BLaER1 treated with 17β-estradiol and CSF1 and Interleukin-3, amounts not matched to agents 10 nM and 100 nM (cell line): ENCODE measurements around the gene POLDIP2.
A peak's percentile ranks its signal among the peaks of the same experiment; 100 is the strongest.

Source experiments
- H3K27ac ChIP-seq, 11 experiments: shearing (Covaris generic); formaldehyde crosslinking; 2 replicates each; pipeline ENCODE4 v1.8.1; 2022
- H3K27me3 ChIP-seq, 11 experiments: shearing (Covaris generic); formaldehyde crosslinking; 2 replicates each; pipeline ENCODE4 v1.8.1; 2022
- H3K36me3 ChIP-seq, 11 experiments: shearing (Covaris generic); formaldehyde crosslinking; 2 replicates each; pipeline ENCODE4 v1.8.1; 2022
- H3K4me1 ChIP-seq, 10 experiments: shearing (Covaris generic); formaldehyde crosslinking; 2 replicates each; pipeline ENCODE4 v1.8.1; 2022
- H3K4me2 ChIP-seq, 11 experiments: shearing (Covaris generic); formaldehyde crosslinking; 2 replicates each; pipeline ENCODE4 v1.8.1; 2022
- H3K4me3 ChIP-seq, 10 experiments: shearing (Covaris generic); formaldehyde crosslinking; 2 replicates each; pipeline ENCODE4 v1.8.1; 2022
- H3K9ac ChIP-seq, 11 experiments: shearing (Covaris generic); formaldehyde crosslinking; 2 replicates each; pipeline ENCODE4 v1.8.1; 2022
- H3K9me3 ChIP-seq, 11 experiments: shearing (Covaris generic); formaldehyde crosslinking; replicated peaks in 1 of 11; 2 replicates each; pipeline ENCODE4 v1.8.1; 2022
- H4K20me1 ChIP-seq, 11 experiments: shearing (Covaris generic); formaldehyde crosslinking; 2 replicates each; pipeline ENCODE4 v1.8.1; 2022
- Cebpa-rat ChIP-seq, 11 experiments: shearing (Covaris generic); IDR thresholded peaks; 2 replicates each; pipeline ENCODE4 v1.8.1; 2022

Gene POLDIP2

GRCh38 chr17:28357061-28357900 lies at the start of gene POLDIP2:
POLDIP2 (minus strand) TSS chr17:28357527; CDS start chr17:28357448, 79 bp downstream.
- Histone ChIP-seq H3K9me3 (no peaks in the 10 kb centered on the region), H3K4me2 (peak within 1 kb of the TSS; percentile 88 to 99 (median 94)), H3K27me3 (no peaks in the 10 kb centered on the region), H3K4me3 (peak within 1 kb of the TSS; percentile 74 to 98 (median 91)), H4K20me1 (peaks cover 0 to 12% (median 0%) of the 10 kb centered on the region in 11 experiments; a peak in 3 of 22 replicates), H3K9ac (peak within 1 kb of the TSS; percentile 95 to 99 (median 97)), H3K27ac (peak within 1 kb of the TSS; percentile 84 to 96 (median 92)), H3K36me3 (peaks cover 67 to 74% (median 71%) of the 10 kb centered on the region in 11 experiments), H3K4me1 (peaks cover 21 to 32% (median 24%) of the 10 kb centered on the region in 10 experiments)
- no peak for TF ChIP-seq Cebpa-rat (IDR thresholded peaks at IDR 0.05)

- H3K9me3 ChIP-seq: no peaks in the 10 kb centered on the region
- peaks cover 0 to 16% (median 4%) of the 10 kb centered on the region in 11 experiments; a peak in 5 of 22 replicates for H3K36me3 ChIP-seq
- H3K4me3 ChIP-seq: peak overlapping the region; percentile 65 to 78 (median 72)
- TF ChIP-seq Cebpa-rat (IDR thresholded peaks at IDR 0.05): no peak
- peak overlapping the region in 9 of 11 experiments; percentile 69 to 82 (median 77); a peak in 13 of 22 replicates for H3K9ac ChIP-seq
- peak overlapping the region; percentile 92 to 100 (median 98) for H3K4me2 ChIP-seq
- H3K4me1 ChIP-seq: peaks cover 25 to 63% (median 51%) of the 10 kb centered on the region in 10 experiments
- H4K20me1 ChIP-seq: no peaks in the 10 kb centered on the region
- H3K27me3 ChIP-seq: peaks cover 0 to 10% (median 0%) of the 10 kb centered on the region in 11 experiments; a peak in 3 of 22 replicates
- no peak overlapping the region; a peak in 1 of 22 replicates for H3K27ac ChIP-seq
Observed at GRCh38 chr17:28406473-28406814, 49.1 kb upstream of the POLDIP2 start.

DNA sequence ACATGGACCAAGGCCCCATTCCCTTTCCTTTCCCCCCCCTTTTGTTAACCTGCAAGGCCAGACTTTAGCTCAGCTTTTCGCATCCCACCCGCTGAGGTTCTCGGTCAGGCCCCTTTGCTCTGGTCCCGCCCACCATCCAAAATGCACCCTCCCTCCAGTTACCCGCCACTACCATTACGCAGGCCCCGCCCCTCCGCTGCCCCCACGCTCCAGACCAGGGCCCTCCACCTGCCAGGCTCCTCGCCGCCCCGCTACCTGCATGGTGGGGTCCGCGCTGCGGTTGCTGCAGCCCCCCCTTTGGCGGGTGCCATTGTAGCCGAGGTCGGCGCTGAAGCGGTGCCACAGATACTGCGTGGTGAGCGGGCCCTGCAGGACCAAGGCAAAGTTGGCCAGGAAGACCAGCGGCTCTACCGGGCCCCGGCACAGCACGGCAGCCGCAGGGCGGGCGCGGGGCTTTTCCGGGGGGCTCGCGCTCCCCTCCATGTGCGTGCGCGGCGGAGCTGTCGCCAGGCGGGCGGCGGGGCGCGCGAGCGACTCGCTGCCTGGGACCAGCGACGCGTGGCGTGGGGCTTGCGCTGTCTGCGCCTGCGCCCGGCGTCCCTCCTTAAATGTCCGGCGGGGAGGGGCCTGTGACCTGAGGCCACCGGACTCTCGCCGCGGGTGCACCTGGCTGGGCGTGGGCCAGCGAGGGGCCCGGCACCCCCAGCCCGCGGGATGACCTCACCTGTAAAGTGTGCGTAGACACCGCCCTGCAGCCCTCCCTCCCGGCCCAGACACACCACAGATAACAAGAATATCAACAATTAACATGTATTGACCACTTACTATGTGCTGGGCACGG lies 48.5 kb upstream of the POLDIP2 start, which contains the start of gene SLC46A1:
Gene SLC46A1 (minus strand): TSS at position 581 of the 841 bp plus-strand sequence. CDS start 98 bp downstream, at position 483.
- Histone ChIP-seq H3K4me2 (peak within 1 kb of the TSS; percentile 92 to 100 (median 98)), H3K9me3 (no peaks in the 10 kb centered on the region), H3K27me3 (peaks cover 0 to 10% (median 0%) of the 10 kb centered on the region in 11 experiments; a peak in 3 of 22 replicates), H3K9ac (peak within 1 kb of the TSS; percentile 60 to 83 (median 77)), H3K36me3 (peaks cover 0 to 22% (median 4%) of the 10 kb centered on the region in 11 experiments; a peak in 5 of 22 replicates), H4K20me1 (no peaks in the 10 kb centered on the region), H3K4me1 (peaks cover 25 to 69% (median 51%) of the 10 kb centered on the region in 10 experiments), H3K4me3 (peak within 1 kb of the TSS; percentile 65 to 78 (median 72)), H3K27ac (peak within 1 kb of the TSS in 10 of 11 experiments; percentile 13 to 65 (median 52); a peak in 17 of 22 replicates)
- TF ChIP-seq Cebpa-rat (IDR thresholded peaks at IDR 0.05): no peak

GRCh38 chr17:28404812-28405570 lies 47.7 kb upstream of the POLDIP2 start:
- peaks cover 25 to 78% (median 54%) of the 10 kb centered on the region in 10 experiments for H3K4me1 ChIP-seq
- no peaks in the 10 kb centered on the region for H4K20me1 ChIP-seq
- peak overlapping the region in 10 of 11 experiments; percentile 69 to 83 (median 78); a peak in 15 of 22 replicates for H3K9ac ChIP-seq
- TF ChIP-seq Cebpa-rat (IDR thresholded peaks at IDR 0.05): no peak
- no peaks in the 10 kb centered on the region for H3K9me3 ChIP-seq
- peaks cover 0 to 10% (median 0%) of the 10 kb centered on the region in 11 experiments; a peak in 3 of 22 replicates for H3K27me3 ChIP-seq
- H3K36me3 ChIP-seq: peaks cover 0 to 31% (median 6%) of the 10 kb centered on the region in 11 experiments; a peak in 12 of 22 replicates
- H3K4me3 ChIP-seq: peak overlapping the region; percentile 65 to 78 (median 72)
- H3K4me2 ChIP-seq: peak overlapping the region; percentile 92 to 100 (median 98)
- peak overlapping the region in 3 of 11 experiments; percentile 18 to 53 (median 30); a peak in 5 of 22 replicates for H3K27ac ChIP-seq

- Histone ChIP-seq H3K27me3 (peaks cover 0 to 10% (median 0%) of the 10 kb centered on the region in 11 experiments; a peak in 3 of 22 replicates), H3K27ac (peak overlapping the region in 5 of 11 experiments; percentile 6 to 53 (median 30); a peak in 8 of 22 replicates), H3K9ac (peak overlapping the region in 4 of 11 experiments; percentile 23 to 79 (median 32); a peak in 6 of 22 replicates), H3K4me3 (peak overlapping the region in 4 of 10 experiments; percentile 65 to 78 (median 74); a peak in 8 of 20 replicates), H4K20me1 (no peaks in the 10 kb centered on the region; a peak in 1 of 22 replicates), H3K36me3 (peaks cover 0 to 36% (median 6%) of the 10 kb centered on the region in 11 experiments; a peak in 12 of 22 replicates), H3K4me2 (peak overlapping the region; percentile 3 to 100 (median 97); a peak in 19 of 22 replicates), H3K4me1 (peaks cover 25 to 83% (median 56%) of the 10 kb centered on the region in 10 experiments), H3K9me3 (no peaks in the 10 kb centered on the region)
- no peak for TF ChIP-seq Cebpa-rat (IDR thresholded peaks at IDR 0.05)
Observed at GRCh38 chr17:28404461-28404811, 47.1 kb upstream of the POLDIP2 start.

DNA sequence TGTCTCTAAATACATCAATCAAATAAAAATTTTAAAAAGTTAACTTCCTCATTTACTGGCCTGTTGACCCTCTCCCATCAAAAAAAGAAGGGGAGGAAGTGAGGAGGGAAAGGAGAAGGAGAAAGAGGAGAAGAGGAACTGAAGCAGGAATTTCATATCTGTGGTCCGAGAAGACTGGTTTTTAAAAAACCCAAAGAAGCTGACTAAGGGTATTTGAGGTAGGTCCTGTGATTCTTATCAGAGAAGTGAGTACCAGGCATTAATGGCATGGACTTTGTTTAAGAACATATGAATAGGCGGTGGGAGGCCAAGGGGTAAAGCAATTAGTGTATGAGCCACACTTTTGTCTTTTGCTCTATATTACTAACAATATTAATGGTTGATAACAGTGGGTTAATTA lies 46.7 kb upstream of the POLDIP2 start:
- Histone ChIP-seq H3K4me1 (peaks cover 28 to 88% (median 60%) of the 10 kb centered on the region in 10 experiments), H3K27ac (peak overlapping the region in 4 of 11 experiments; percentile 18 to 53 (median 38); a peak in 8 of 22 replicates), H4K20me1 (peaks cover 0 to under 1% (median 0%) of the 10 kb centered on the region in 11 experiments; a peak in 1 of 22 replicates), H3K4me3 (peak overlapping the region in 4 of 10 experiments; percentile 65 to 78 (median 74); a peak in 8 of 20 replicates), H3K9me3 (no peaks in the 10 kb centered on the region), H3K27me3 (peaks cover 0 to 10% (median 0%) of the 10 kb centered on the region in 11 experiments; a peak in 3 of 22 replicates), H3K9ac (peak overlapping the region in 4 of 11 experiments; percentile 23 to 79 (median 32); a peak in 5 of 22 replicates), H3K36me3 (peaks cover 0 to 40% (median 6%) of the 10 kb centered on the region in 11 experiments; a peak in 12 of 22 replicates), H3K4me2 (peak overlapping the region; percentile 3 to 100 (median 97); a peak in 19 of 22 replicates)
- TF ChIP-seq Cebpa-rat (IDR thresholded peaks at IDR 0.05): no peak

DNA sequence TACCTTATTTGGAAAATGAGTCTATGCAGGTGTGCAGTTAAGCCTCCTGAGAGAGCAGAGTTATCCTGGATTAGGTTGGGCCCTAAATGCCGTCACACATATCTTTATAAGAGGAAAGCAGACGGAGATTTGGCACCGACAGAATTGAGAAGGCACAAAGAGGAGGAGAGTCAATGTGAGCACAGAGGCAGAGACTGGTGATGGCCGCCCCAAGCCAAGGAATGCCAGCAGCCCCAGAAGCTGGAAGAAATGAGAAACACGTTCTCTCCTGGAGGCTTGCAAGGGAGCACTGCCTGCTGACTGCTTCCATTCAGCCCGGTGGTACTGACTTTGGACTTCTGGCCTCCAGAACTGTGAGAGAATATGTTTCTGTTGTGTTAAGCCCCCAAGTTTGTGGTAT lies 45.5 kb upstream of the POLDIP2 start:
- H3K4me1 ChIP-seq: peaks cover 39 to 91% (median 72%) of the 10 kb centered on the region in 10 experiments
- H3K9ac ChIP-seq: peak overlapping the region in 1 of 11 experiments; percentile 32; a peak in 1 of 22 replicates
- H3K27ac ChIP-seq: peak overlapping the region in 4 of 11 experiments; percentile 10 to 45 (median 24); a peak in 2 of 22 replicates
- TF ChIP-seq Cebpa-rat (IDR thresholded peaks at IDR 0.05): no peak
- peaks cover 0 to 10% (median 0%) of the 10 kb centered on the region in 11 experiments; a peak in 3 of 22 replicates for H3K27me3 ChIP-seq
- H3K4me3 ChIP-seq: peak overlapping the region in 1 of 10 experiments; percentile 65; a peak in 1 of 20 replicates
- H3K36me3 ChIP-seq: peaks cover 0 to 47% (median 6%) of the 10 kb centered on the region in 11 experiments; a peak in 15 of 22 replicates
- H3K9me3 ChIP-seq: no peaks in the 10 kb centered on the region
- peak overlapping the region in 7 of 11 experiments; percentile 92 to 100 (median 98); a peak in 13 of 22 replicates for H3K4me2 ChIP-seq
- H4K20me1 ChIP-seq: peaks cover 0 to 7% (median 0%) of the 10 kb centered on the region in 11 experiments; a peak in 3 of 22 replicates
